Measurements from ENCODE around the gene GASK1B.

GASK1B gene

DNA sequence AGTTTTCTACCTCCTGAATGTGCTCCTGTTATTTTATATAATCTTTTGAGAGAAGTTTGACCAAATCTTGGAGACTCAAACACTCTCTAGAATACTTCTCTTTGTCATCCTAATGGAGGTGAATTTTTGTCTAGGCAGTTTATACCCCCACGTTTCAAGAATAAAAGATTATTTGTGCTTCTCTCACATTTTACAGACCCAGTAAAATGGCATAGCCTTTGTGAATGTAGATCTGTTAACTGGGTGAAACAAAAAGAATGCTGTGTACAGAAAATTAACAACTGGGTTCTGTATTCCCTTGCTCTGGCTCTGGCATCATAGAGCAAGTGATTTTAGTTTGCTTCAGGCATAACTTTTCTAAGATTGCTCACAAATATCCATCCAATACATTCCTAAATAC, 26.1 kb downstream of the GASK1B start:
- H3K4me3 ChIP-seq (ENCODE audit: low read depth, low read length) = no peak overlapping the region
- no peak for TF ChIP-seq CTCF (IDR thresholded peaks at IDR 0.05; ENCODE audit: low read depth, low read length)

DNA sequence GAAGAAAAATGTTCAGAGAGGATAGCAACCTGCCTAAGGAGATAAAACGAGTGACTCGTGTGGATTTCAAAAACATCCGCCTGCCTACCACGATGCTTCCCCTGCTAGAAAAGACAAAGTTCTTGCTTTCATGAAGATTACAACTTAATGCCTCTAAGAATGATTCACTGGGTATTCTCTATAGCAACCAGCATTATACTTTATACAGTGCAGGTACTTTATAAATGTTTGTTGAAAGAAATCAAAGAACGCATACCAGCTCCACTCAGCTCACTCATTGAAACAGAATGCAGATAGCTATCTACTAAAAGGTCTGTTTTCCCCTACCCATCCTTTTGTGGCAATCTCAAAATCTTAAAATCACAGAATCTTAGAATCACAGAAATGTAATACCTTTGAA, 33.7 kb downstream of the GASK1B start:
- no peak for TF ChIP-seq CTCF (IDR thresholded peaks at IDR 0.05; ENCODE audit: low read depth, low read length)

DNA sequence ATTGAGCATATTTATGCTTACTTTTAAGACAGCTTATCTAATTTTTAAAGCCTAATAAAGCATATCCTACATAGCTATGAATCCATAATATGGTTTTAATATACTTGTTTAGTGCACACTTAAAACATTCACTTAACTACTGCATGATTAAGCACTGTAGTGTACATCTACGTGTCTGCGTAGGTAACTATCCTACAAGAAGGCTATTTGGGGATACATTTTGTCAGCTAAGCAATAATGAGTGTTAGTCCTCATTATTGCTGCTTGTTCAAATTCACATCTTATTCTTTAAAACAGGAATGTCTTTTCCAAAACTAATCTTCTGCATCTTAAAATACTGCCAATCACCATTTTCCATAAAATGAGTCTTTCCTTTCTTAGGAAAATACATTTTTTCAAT, 38.6 kb downstream of the GASK1B start:
- TF ChIP-seq CTCF (IDR thresholded peaks at IDR 0.05; ENCODE audit: low read depth, low read length) = no peak
- no peak overlapping the region for H3K4me3 ChIP-seq (ENCODE audit: low read depth, low read length)

More for the DNA sequence above, 33.7 kb downstream of the GASK1B start:
- no peak overlapping the region for H3K4me3 ChIP-seq (ENCODE audit: low read depth, low read length)

DNA sequence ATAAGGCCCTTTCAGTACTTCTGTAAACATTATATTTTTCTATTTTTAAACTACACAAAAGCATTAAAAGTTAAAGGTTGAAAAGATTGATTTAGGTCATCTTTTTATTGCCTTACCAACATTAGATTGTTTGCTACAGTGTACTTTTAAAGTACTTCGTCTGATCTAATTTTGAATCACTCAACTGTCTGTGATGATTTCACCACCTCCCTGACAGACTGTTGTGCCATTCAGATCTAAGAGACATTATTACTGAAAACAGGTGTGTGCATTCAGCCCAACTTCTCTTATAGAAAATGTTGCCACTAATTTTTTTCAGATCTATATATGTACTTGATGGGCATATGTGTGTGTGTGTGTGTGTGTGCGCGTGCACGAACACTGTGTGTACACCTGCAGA, 39.3 kb downstream of the GASK1B start:
- no peak for TF ChIP-seq CTCF (IDR thresholded peaks at IDR 0.05; ENCODE audit: low read depth, low read length)
- no peak overlapping the region for H3K4me3 ChIP-seq (ENCODE audit: low read depth, low read length)

GRCh38 chr4:158131027-158131426, 41.8 kb downstream of the GASK1B start:
- TF ChIP-seq CTCF (IDR thresholded peaks at IDR 0.05; ENCODE audit: low read depth, low read length) = no peak
- no peak overlapping the region for H3K4me3 ChIP-seq (ENCODE audit: low read depth, low read length)

DNA sequence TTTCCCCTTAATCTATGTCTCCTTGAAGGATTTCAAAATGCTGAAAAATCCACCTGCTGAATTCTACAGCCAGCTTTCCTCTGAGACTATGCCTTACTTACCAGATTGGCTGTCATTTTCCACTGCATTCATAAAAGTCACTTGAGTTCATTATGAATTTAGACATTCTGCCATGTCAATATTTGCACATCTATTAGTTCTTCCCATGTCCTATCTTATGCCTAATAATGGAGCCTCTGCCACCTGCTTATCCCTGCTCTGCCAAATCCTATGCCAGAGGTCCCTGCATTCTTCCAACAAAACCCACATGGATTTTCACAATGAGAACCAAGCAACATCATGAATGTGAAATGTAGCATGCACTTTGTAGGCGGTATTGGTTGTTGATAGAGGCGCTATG, 42.6 kb downstream of the GASK1B start:
- H3K4me3 ChIP-seq (ENCODE audit: low read depth, low read length) = no peak overlapping the region
- no peak for TF ChIP-seq CTCF (IDR thresholded peaks at IDR 0.05; ENCODE audit: low read depth, low read length)

DNA sequence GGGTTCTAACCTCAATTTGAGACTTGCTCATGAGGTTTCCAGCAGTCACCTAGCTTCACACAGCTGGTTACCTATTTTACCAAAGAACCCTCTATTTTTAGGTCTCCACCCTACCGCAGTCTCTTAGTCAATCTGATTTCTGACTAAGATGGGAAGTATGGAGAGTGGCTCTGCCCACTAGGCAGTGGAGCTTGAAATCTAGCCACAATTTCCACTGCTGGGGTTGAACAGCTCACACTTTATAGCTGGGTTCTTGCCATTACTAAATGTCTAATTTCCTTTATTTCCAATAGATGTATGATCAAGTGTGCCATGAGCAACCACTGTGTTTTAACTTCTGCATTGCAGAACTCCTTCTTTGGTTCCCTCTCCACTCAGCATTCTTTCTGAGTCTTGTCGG, 43.1 kb downstream of the GASK1B start:
- H3K4me3 ChIP-seq (ENCODE audit: low read depth, low read length) = no peak overlapping the region
- TF ChIP-seq CTCF (IDR thresholded peaks at IDR 0.05; ENCODE audit: low read depth, low read length) = no peak
